Measurements from ENCODE around the gene KCNG2. TPM values are rescaled to one million over a fixed set of nuclear protein-coding genes. Genes with fewer than 3 reads are reported as not detected.

Gene KCNG2
- total and polyA plus RNA-seq, 2 experiments from 2014 or later = 0.13 to 0.52 TPM

DNA sequence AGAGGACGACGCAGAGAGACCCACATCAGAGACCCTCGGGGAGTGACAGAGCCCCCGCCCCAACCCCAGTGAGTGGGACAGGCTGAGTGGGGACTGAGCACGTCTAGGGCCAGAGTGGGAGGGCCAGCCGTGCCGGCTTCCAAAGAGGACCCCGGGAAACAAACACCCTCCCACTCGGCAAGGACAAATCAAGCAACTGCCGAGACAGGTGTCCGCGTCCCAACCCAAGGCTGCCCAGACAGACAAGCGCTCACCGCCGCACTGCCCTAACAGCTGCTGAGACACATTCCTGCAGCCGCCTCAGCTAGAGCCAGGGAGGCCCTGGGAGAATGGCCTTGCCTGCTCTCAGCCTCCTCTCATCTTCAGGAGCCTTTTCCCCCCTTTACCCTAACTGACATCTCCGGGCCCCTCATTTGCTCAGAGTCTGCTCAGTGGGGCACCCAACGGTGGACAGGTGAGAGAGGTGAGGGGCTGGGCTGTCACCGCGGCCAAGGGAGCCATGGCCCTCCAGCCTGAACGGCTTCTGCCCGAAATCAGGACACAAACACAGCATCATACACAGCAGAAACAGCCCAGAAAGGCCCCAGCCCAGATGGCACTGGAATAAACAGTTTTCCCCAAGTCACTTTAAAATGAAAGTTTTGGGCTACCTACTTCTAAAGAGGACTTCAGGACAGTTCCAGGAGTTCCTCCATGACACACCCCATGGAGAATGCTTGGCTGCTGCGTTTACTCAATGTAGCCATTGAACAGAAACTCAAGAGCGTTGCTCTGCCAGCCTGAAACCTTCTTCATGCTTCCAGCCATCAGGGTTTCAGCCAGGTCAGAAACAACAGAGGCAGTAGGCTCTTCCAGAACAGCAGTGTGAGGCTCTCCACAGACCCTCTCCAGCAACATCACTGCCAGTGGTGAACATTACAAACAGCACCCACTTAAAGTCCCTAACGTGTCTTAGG, 130.1 kb downstream of the KCNG2 start:
- Mint-ChIP-seq H3K27ac (no peak overlapping the region), H3K27me3 (ENCODE audit: insufficient read depth, low read depth, poor library complexity) (peaks cover 9% of the 10 kb centered on the region), H3K4me1 (peaks cover 13% of the 10 kb centered on the region), H3K4me3 (no peak overlapping the region), H3K9me3 (peaks cover 26% of the 10 kb centered on the region), H3K36me3 (ENCODE audit: low read depth) (peaks cover 25% of the 10 kb centered on the region)
- H3K27me3 ChIP-seq (ENCODE audit: insufficient read depth) = no peaks in the 10 kb centered on the region
- peaks cover 12% of the 10 kb centered on the region; the same call in 1 of the 2 replicates for H3K79me2 ChIP-seq (replicated peaks; ENCODE audit: insufficient read depth)
- H3K4me2 ChIP-seq = no peak overlapping the region
- H3K9me2 ChIP-seq (ENCODE audit: insufficient read depth) = no peaks in the 10 kb centered on the region
- TF ChIP-seq ZNF331 (CRISPR knock-in tag; IDR thresholded peaks at IDR 0.05; ENCODE audit: low read depth) (no peak), NANOG (IDR thresholded peaks at IDR 0.05; ENCODE audit: borderline replicate concordance) (no peak), EZH2 (IDR thresholded peaks at IDR 0.05; ENCODE audit: low read depth, unreplicated experiment) (no peak), JUNB (IDR thresholded peaks at IDR 0.05; ENCODE audit: unreplicated experiment) (no peak), POLR2AphosphoS5 (IDR thresholded peaks at IDR 0.05; ENCODE audit: low read depth) (no peak), ZNF114 (CRISPR knock-in tag; IDR thresholded peaks at IDR 0.05) (no peak), STAT1 (IDR thresholded peaks at IDR 0.05; ENCODE audit: unreplicated experiment) (no peak), EZH2phosphoT487 (IDR thresholded peaks at IDR 0.05; ENCODE audit: unreplicated experiment) (no peak)
- TF ChIP-seq, protein P1, sequence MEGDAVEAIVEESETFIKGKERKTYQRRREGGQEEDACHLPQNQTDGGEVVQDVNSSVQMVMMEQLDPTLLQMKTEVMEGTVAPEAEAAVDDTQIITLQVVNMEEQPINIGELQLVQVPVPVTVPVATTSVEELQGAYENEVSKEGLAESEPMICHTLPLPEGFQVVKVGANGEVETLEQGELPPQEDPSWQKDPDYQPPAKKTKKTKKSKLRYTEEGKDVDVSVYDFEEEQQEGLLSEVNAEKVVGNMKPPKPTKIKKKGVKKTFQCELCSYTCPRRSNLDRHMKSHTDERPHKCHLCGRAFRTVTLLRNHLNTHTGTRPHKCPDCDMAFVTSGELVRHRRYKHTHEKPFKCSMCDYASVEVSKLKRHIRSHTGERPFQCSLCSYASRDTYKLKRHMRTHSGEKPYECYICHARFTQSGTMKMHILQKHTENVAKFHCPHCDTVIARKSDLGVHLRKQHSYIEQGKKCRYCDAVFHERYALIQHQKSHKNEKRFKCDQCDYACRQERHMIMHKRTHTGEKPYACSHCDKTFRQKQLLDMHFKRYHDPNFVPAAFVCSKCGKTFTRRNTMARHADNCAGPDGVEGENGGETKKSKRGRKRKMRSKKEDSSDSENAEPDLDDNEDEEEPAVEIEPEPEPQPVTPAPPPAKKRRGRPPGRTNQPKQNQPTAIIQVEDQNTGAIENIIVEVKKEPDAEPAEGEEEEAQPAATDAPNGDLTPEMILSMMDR (conservative IDR thresholded peaks at IDR 0.05; ENCODE audit: low read depth in 2 of 2) = no peak
- TF ChIP-seq, protein P2, sequence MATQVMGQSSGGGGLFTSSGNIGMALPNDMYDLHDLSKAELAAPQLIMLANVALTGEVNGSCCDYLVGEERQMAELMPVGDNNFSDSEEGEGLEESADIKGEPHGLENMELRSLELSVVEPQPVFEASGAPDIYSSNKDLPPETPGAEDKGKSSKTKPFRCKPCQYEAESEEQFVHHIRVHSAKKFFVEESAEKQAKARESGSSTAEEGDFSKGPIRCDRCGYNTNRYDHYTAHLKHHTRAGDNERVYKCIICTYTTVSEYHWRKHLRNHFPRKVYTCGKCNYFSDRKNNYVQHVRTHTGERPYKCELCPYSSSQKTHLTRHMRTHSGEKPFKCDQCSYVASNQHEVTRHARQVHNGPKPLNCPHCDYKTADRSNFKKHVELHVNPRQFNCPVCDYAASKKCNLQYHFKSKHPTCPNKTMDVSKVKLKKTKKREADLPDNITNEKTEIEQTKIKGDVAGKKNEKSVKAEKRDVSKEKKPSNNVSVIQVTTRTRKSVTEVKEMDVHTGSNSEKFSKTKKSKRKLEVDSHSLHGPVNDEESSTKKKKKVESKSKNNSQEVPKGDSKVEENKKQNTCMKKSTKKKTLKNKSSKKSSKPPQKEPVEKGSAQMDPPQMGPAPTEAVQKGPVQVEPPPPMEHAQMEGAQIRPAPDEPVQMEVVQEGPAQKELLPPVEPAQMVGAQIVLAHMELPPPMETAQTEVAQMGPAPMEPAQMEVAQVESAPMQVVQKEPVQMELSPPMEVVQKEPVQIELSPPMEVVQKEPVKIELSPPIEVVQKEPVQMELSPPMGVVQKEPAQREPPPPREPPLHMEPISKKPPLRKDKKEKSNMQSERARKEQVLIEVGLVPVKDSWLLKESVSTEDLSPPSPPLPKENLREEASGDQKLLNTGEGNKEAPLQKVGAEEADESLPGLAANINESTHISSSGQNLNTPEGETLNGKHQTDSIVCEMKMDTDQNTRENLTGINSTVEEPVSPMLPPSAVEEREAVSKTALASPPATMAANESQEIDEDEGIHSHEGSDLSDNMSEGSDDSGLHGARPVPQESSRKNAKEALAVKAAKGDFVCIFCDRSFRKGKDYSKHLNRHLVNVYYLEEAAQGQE (IDR thresholded peaks at IDR 0.05; ENCODE audit: unreplicated experiment) = no peak
- ATAC-seq (peak; percentile 43), DNase-seq (ENCODE audit: low spot score) (no peak)
- H2AFZ ChIP-seq = no peak overlapping the region
- no peaks in the 10 kb centered on the region for H3F3A ChIP-seq (replicated peaks; ENCODE audit: low read depth)
- no peaks in the 10 kb centered on the region for H4K20me1 ChIP-seq (replicated peaks; ENCODE audit: insufficient read depth)
- H3K4me3 ChIP-seq = no peak overlapping the region
- H3K27ac ChIP-seq (ENCODE audit: low read depth) = no peak overlapping the region
- H3K4me1 ChIP-seq (ENCODE audit: insufficient read depth) = no peaks in the 10 kb centered on the region
- H3K36me3 ChIP-seq (ENCODE audit: insufficient read depth) = peaks cover 4% of the 10 kb centered on the region; the same call in 1 of the 2 replicates

Data from GM23338 (cell line).